Measurements from ENCODE around the gene TCHH. TPM values are rescaled to one million over a fixed set of nuclear protein-coding genes. Genes with fewer than 3 reads are reported as not detected.

Gene TCHH
- total RNA-seq, 4 donors from 2014 or later = 0.82 to 3.4 (median 2.4) TPM

GRCh38 chr1:152148981-152149380 lies 33.7 kb upstream of the TCHH start:
- no peak for TF ChIP-seq CTCF (IDR thresholded peaks at IDR 0.05; ENCODE audit: low read depth)

- TF ChIP-seq CTCF (IDR thresholded peaks at IDR 0.05; ENCODE audit: low read depth) = no peak
Measured at GRCh38 chr1:152148051-152148450, 32.8 kb upstream of the TCHH start.

GRCh38 chr1:152145769-152146168 lies 30.5 kb upstream of the TCHH start:
- TF ChIP-seq CTCF (IDR thresholded peaks at IDR 0.05; ENCODE audit: low read depth) = no peak

- no peak for TF ChIP-seq CTCF (IDR thresholded peaks at IDR 0.05; ENCODE audit: low read depth)
Measured at GRCh38 chr1:152143150-152143887, 28.1 kb upstream of the TCHH start.

GRCh38 chr1:152141971-152142584 lies 26.8 kb upstream of the TCHH start:
- TF ChIP-seq CTCF (IDR thresholded peaks at IDR 0.05; ENCODE audit: low read depth) = no peak

- TF ChIP-seq CTCF (IDR thresholded peaks at IDR 0.05; ENCODE audit: low read depth) = no peak
Measured at GRCh38 chr1:152137215-152137614, 22.0 kb upstream of the TCHH start.

GRCh38 chr1:152130186-152130585 lies 14.9 kb upstream of the TCHH start:
- no peak for TF ChIP-seq CTCF (IDR thresholded peaks at IDR 0.05; ENCODE audit: low read depth)
